Neutrophil (primary cell): ENCODE measurements around the gene ARAP1.

Source experiments
- H3K27ac ChIP-seq: fragments of 200-600 bp; sonication (generic); 2 replicates; pipeline ENCODE4 v1.5.1; 2016; ENCODE audit warnings: mild to moderate bottlenecking, moderate library complexity
- H3K27me3 ChIP-seq: fragments of 200-600 bp; sonication (generic); 2 replicates; pipeline ENCODE4 v1.6.0; 2016; ENCODE audit warnings: mild to moderate bottlenecking
- H3K36me3 ChIP-seq: fragments of 200-600 bp; sonication (generic); 2 replicates; pipeline ENCODE4 v1.5.1; 2017
- H3K4me1 ChIP-seq, 2 experiments: fragments of 200-600 bp in 1 of 2; sonication (generic) in 1 of 2; 1 replicate in 1 of 2; 2 replicates in 1 of 2; pipeline versions ENCODE4 v1.5.1 to v1.6.1; 2013 to 2016; ENCODE audit warnings: low read depth in 1 of 2, low read length in 1 of 2, mild to moderate bottlenecking in 1 of 2, moderate library complexity in 1 of 2; ENCODE audit not compliant: control insufficient read depth in 1 of 2, insufficient read depth in 1 of 2
- H3K4me3 ChIP-seq, 2 experiments: fragments of 200-600 bp in 1 of 2; sonication (generic) in 1 of 2; 1 replicate in 1 of 2; 2 replicates in 1 of 2; pipeline ENCODE4 v1.5.1; 2013 to 2016; ENCODE audit warnings: low read depth in 1 of 2, low read length in 1 of 2, mild to moderate bottlenecking in 1 of 2, moderate library complexity in 1 of 2
- H3K9me3 ChIP-seq: fragments of 200-600 bp; sonication (generic); 2 replicates; pipeline ENCODE4 v1.5.1; 2016
- TF ChIP-seq, protein P1 (sequence below): fragments of 200-600 bp; sonication (generic); IDR thresholded peaks from 2 replicates; pipeline ENCODE4 v1.5.1; 2016; ENCODE audit warnings: antibody characterized with exemption

The ARAP1 gene

DNA sequence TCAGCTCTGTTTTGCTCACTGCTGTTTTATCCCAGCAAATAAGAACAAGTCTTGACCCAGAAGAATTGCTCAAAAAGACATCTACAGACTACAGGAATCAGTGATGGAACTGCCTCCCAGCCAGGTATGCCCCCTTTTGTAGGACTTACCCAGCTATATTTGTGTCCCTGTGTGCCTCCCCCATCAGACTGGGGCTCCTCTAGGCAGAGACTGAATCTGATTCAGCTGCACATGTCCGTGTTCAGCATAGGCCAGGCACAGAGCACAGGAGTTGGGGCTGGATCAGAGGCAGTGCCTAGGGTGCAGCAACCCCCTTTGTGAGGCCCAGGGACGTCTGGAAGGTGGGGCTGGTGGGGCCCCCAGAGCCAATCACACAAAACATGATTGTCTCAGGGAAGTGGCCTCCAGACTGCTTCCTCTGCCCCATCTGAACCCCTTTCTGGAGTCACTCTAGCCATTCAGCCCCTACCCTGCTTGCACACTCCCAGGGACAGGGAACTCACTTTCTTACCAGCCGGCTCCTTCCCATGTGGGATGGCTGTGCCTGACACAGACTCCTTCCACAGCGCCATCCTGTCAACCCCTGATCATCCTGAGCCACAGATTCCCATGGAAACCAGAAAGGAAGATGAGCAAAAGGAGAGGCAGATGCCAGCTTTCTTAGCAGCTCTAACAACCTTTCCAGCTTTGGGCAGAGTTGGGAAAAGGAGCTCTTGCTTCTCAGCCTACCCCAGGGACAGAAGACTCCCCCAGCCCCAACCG is 102.8 kb downstream of the ARAP1 start:
- H3K4me3 ChIP-seq, result no peak overlapping the region
- H3K27ac ChIP-seq, result no peak overlapping the region
- H3K4me1 ChIP-seq, result no peaks in the 10 kb centered on the region
- peaks cover 9% of the 10 kb centered on the region for H3K27me3 ChIP-seq
- TF ChIP-seq, protein P1, sequence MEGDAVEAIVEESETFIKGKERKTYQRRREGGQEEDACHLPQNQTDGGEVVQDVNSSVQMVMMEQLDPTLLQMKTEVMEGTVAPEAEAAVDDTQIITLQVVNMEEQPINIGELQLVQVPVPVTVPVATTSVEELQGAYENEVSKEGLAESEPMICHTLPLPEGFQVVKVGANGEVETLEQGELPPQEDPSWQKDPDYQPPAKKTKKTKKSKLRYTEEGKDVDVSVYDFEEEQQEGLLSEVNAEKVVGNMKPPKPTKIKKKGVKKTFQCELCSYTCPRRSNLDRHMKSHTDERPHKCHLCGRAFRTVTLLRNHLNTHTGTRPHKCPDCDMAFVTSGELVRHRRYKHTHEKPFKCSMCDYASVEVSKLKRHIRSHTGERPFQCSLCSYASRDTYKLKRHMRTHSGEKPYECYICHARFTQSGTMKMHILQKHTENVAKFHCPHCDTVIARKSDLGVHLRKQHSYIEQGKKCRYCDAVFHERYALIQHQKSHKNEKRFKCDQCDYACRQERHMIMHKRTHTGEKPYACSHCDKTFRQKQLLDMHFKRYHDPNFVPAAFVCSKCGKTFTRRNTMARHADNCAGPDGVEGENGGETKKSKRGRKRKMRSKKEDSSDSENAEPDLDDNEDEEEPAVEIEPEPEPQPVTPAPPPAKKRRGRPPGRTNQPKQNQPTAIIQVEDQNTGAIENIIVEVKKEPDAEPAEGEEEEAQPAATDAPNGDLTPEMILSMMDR, result no peak
- H3K9me3 ChIP-seq, result no peaks in the 10 kb centered on the region
- H3K36me3 ChIP-seq, result no peaks in the 10 kb centered on the region

DNA sequence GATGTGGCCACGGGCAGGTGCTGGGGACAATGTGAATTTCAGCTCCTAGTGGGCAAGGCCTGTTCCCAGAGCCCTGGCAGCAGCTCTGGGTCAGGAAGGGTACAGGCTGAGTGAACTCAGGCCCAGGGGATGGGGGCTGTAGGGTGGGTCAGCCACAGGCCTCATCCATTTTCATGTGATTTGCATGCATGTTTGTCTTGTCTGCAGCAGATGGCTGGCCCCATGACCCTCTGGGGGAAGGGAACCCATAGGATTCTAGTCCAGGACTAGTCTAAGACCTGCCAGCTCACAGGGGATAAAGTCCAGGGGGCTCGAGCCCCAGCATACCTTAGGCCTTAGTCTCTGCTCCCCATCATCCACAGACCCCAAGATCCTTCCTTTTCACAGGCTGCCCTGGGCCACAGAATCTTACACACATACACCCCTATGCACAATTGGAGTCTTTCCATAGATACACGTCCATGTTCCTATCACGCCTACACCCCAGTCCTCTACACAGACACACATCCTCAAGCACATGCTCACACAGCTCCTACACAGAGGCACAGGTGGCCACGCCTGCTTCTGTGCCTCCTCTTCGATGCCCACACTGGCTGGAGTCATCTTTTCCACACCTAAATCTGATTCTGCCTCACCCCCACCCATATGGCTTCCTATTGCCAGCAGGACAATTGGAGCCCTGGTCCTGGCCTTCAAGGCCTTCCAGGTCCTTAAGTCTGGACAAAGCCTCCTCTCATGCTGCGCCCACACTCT is 103.6 kb downstream of the ARAP1 start:
- Histone ChIP-seq H3K27me3 (peaks cover 17% of the 10 kb centered on the region), H3K4me3 (no peak overlapping the region), H3K4me1 (no peaks in the 10 kb centered on the region), H3K36me3 (no peaks in the 10 kb centered on the region), H3K27ac (no peak overlapping the region), H3K9me3 (no peaks in the 10 kb centered on the region)
- TF ChIP-seq, protein P1, result no peak

DNA sequence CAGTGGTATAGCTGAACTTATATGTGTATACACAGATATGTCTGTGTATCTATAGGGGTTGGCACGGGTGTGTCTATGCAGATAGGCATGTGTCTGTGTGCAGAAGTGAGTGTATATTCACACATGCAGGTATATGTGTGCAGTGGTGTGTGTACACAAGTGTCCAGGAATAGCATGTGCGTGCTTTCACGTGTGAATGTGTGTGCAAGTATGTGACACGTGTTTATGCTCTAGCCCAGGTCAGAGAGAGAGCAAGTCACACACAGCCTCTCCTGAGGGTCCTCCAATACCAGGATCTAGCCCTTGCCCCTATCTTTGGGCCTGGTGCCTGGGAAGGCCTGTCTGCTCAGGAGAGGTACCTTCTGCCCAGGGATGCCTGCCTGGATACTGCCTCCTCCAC is 104.3 kb downstream of the ARAP1 start:
- Histone ChIP-seq H3K27me3 (peaks cover 24% of the 10 kb centered on the region), H3K9me3 (no peaks in the 10 kb centered on the region), H3K27ac (no peak overlapping the region), H3K4me1 (peaks cover 4 to 6% of the 10 kb centered on the region in 2 experiments), H3K36me3 (no peaks in the 10 kb centered on the region), H3K4me3 (no peak overlapping the region)
- TF ChIP-seq, protein P1, result no peak

DNA sequence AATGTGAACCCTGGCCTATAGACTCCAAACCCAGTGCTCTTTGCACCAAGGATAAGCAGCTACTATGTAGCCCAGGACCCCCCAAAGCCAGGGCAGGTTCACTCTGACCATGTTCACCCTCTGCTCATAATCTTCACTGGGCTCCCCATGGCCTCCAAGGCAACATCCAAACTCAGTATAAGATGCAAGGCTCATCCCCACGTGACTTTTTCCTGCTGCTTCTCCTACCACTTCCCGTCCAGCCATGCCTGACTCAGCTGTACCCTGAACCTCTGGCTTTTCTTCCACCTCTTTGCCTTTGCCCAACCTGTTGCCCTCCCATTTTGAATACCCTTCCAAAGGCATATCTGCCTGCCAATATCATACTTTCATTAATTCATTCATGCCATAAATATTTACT is 105.7 kb downstream of the ARAP1 start:
- H3K4me3 ChIP-seq, result no peak overlapping the region
- no peak overlapping the region for H3K27ac ChIP-seq
- TF ChIP-seq, protein P1, result no peak

DNA sequence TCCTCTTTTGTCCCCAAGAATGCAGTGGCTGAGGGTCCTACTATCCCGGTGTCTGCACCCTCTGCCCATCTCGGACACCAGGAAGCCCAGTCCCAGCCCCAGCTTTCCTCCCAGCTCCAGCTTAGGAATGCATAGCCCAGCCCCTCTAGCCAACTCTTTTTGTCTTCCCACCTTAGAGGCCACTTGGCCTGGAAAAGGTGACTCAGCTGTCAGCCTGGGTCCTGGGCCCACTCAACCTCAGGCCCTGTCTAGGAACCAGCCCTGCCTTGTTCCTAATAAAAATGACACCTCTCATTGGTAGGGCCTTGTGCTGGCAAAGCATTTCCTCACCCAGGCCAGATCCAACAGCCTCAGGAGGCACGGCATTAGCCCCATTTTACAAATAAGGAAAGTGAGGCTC is 106.2 kb downstream of the ARAP1 start:
- no peak overlapping the region for H3K4me3 ChIP-seq
- H3K27ac ChIP-seq, result no peak overlapping the region
- H3K4me1 ChIP-seq, result peaks cover 13 to 17% of the 10 kb centered on the region in 2 experiments
- no peaks in the 10 kb centered on the region for H3K9me3 ChIP-seq
- no peaks in the 10 kb centered on the region for H3K36me3 ChIP-seq
- peaks cover 42% of the 10 kb centered on the region for H3K27me3 ChIP-seq
- TF ChIP-seq, protein P1, result no peak

More for the DNA sequence above, 105.7 kb downstream of the ARAP1 start:
- H3K36me3 ChIP-seq, result no peaks in the 10 kb centered on the region
- H3K27me3 ChIP-seq, result peaks cover 38% of the 10 kb centered on the region
- no peaks in the 10 kb centered on the region for H3K9me3 ChIP-seq
- peaks cover 13 to 16% of the 10 kb centered on the region in 2 experiments for H3K4me1 ChIP-seq
